ENCODE measurements around the gene BCKDHB.

BCKDHB gene

GRCh38 chr6:80151635-80152034, 45.2 kb downstream of the BCKDHB start:
- no peak for DNase-seq (ENCODE audit: low read depth)

DNA sequence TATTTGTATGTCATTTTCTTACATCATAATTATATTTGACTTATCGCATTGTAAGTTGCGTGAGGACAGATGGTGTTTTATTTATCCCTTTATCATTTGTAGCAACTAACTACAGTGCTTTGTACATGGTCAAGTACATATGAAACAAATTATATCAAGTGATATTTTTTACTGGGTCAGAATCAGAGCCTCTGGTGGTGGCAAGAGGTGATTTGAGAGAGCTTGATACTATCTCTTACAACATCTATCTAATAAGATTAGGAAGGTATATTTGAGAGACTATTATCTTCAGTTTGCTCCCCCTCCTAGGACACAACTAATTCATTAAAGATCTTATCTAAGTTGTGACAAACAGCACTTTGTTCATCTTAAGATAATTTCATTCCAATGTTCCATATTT, 47.7 kb downstream of the BCKDHB start:
- DNase-seq (ENCODE audit: low read depth): no peak

GRCh38 chr6:80156221-80156620, 49.8 kb downstream of the BCKDHB start:
- DNase-seq (ENCODE audit: low read depth): no peak

- DNase-seq (ENCODE audit: low read depth): no peak
Observed at GRCh38 chr6:80158478-80158989, 52.1 kb downstream of the BCKDHB start.

- no peak for DNase-seq (ENCODE audit: low read depth)
Observed at GRCh38 chr6:80161434-80161833, 55.0 kb downstream of the BCKDHB start.

DNA sequence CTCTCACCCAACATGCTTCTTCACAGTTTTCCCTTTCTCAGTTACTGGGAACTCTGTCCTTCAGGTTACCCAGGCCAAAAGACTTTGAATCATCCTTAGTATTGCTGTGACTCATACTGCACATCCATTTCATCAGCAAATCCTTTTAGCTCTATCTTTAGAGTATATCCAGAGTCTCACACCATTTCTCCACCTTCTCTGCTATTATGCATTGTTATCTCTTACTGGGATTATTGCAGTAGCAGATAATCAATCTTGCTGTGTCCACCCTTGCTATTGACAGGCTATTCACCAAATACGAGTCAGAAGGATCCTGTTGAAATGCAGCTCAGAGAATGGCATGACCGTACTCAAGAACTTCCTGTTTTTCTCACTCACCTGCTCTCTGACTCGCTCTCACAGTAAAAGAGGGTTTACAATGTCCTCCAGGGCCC, 57.3 kb downstream of the BCKDHB start:
- DNase-seq (ENCODE audit: low read depth): peak; percentile 69

GRCh38 chr6:80165143-80165542, 58.7 kb downstream of the BCKDHB start:
- DNase-seq (ENCODE audit: low read depth): no peak

DNA sequence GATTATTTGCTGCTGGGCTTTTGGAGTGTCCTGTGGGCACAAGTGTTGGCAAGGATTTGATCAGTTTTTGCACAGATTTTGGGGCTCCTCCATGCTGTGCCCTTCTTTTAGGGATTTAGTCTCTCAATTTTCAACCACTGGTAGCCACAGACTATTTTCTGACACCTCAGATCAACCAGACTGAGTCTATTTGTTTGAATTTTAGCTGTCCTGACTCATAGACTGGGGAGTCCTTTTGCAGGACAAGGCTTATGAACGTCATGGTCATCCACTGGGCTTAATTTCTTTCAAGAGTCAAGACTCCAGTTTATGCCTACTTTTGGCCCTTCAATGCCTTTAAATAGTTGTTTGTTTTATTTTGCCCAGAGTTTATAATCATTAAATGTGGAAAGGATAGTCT, 59.3 kb downstream of the BCKDHB start:
- no peak for DNase-seq (ENCODE audit: low read depth)

DNA sequence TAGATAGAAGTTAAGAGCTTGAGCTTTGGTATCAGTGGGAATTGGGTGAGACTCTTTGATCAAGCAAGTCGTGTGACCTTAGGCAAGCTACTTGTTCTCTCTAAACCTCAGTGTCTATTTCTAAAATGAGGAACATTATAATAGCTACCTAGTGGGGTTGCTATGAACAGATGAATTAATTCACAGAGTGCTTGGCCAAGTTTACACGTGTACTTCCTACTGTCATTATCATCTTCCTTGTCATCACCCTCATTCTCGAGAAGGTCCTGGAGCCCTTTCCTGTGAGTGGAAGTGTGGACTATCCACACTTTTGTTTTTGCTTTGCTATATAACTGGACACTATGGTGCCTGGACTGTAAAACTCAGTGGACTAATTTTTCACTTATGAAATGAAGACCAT, 64.0 kb downstream of the BCKDHB start:
- DNase-seq (ENCODE audit: low read depth): no peak

DNA sequence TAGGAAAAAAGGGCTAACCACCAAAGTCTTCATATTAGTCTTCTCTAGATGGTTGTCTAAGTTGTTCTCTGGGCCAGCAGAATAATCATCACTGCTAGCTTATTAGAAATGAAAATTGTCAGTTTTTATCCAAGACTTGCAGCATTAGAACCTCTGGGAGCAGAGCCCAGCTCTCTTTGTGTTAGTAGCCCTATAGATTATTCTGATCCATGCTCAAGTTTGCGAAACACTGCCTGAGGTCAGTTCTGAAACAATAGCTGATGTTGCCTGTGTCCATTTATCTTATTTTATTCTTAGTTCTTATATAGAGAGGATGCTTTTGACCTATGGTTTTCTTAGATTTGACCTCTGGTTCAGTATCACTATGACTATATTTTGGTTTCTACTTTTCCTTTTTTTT, 66.9 kb downstream of the BCKDHB start:
- DNase-seq (ENCODE audit: low read depth): no peak

GRCh38 chr6:80174900-80175572, 68.6 kb downstream of the BCKDHB start:
- DNase-seq (ENCODE audit: low read depth): peak; percentile 51

- no peak for DNase-seq (ENCODE audit: low read depth)
Observed at GRCh38 chr6:80179695-80180094, 73.2 kb downstream of the BCKDHB start.

DNA sequence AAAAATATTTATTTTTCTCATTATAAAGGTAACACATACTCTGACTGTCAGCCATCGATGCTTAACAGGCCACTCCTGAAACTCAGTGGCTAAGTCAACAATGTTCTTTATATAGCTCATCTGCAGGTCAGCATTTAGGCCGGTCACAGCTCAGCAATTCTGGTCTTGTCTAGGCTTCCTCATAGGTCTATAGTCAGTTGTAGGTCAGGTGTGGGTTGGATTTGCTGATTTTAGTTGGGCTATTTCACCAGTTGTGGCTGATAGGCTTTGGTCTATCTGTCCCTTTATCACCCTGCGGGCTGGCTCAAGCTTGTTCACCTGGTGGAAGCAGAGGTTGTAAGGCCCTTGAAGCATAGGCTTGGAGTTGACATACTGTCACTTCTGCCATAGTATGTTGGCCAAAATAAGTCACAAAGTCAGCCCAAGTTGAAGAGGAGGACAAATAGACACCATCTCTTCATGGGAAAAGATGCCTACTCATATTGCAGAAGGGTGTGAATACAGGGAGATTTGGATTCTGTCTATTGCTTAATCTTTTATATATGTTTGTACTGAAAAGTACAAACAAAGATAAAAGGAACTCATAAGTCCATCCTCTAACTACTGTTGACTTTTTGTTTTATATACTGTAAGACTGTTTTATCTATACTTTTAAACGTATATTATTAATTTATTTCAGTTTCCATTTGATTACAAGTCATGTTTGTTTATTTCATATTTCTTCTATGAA, 75.0 kb downstream of the BCKDHB start:
- DNase-seq (ENCODE audit: low read depth): no peak

DNA sequence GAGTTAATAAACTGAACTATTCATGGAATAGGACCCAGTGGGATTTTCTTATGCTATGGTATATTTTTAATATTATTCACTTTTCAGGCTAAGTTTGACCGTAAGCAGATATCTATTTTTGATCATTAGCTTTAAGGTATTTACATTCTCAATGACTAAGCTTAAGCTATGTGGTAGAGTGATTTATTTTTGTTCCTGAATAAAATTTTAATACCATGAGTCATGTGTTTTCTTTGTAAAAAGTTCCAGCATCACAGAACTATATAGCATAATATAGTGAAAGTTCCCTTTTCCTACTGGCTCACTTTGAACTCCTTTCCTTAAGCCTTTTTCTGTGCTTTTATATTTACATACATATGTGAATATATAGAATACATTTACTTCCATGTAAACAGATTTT, 75.8 kb downstream of the BCKDHB start:
- no peak for DNase-seq (ENCODE audit: low read depth)

DNA sequence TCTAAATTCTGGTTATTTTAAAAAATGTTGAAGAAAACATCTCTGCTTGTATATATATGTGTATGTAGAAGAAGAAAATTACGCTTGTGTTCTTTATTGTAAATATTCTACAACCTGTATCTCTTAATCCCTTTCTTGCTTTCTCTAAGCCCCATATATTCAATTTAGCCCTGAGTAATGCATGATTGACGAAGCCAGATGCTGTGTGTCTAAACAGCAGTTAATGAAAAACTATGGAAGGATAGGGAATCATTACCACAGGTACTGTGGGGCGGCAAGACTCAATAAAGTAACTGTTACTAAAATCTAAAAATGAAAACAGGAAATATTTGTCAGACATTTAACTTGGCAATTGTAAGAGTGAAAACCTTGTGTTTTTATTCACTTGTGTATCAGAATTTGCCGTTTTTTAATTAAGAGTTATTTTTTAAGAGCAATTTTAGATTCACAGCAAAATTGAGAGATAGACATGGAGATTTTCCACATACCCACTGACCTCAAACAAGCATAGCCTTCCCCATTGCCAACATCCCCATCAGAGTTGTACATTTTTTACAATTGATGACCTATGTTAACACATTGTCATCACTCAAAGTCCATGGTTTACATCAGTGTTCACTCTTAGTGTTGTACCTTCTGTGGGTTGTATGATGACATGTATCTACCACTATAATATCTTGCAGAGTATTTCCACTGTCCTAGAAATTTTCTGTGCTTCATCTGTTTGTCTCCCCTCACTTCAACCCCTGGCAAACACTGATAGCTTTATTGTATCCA, 76.7 kb downstream of the BCKDHB start:
- DNase-seq (ENCODE audit: low read depth): no peak

DNA sequence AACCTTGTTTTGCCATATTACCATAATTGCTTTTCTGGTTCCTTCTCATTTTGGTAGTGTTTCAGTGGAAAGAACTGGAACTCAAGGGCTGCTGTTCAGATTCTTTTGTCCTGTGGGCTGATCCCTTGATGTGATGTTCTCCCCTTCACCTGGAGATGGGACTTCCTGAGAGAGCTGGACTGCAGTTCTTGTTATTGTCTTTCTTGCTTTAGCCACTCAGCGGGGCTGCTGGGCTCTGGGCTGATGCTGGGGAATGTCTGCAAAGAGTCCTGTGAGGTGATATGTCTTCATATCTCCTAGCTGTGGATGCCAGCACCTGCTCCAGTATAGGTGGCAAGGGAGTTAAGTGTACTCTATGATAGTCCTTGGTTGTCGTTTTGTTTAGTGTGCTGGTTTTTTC, 79.0 kb downstream of the BCKDHB start:
- no peak for DNase-seq (ENCODE audit: low read depth)

GRCh38 chr6:80186082-80186481, 79.6 kb downstream of the BCKDHB start:
- no peak for DNase-seq (ENCODE audit: low read depth)

DNA sequence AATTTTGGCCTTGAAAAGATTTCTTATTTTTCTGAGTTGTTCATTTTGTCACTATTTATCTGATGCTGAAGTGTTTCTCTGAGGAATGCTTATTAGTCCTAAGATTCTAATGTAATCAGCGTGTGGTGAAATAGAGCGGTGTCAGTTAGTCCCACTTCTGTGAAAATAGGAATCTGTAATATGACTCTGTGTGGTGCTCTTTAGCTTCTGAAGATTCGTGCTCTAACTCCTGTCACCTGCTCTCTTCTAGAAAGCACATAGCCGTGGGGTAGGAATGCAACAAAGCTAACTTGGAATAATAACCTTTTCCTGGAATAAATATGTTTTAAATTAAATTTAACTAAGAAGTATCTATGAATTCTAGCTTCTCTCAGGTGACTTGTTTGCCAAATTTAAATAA, 90.4 kb downstream of the BCKDHB start:
- DNase-seq (ENCODE audit: low read depth): no peak

GRCh38 chr6:80197474-80197873, 91.0 kb downstream of the BCKDHB start:
- DNase-seq (ENCODE audit: low read depth): no peak

DNA sequence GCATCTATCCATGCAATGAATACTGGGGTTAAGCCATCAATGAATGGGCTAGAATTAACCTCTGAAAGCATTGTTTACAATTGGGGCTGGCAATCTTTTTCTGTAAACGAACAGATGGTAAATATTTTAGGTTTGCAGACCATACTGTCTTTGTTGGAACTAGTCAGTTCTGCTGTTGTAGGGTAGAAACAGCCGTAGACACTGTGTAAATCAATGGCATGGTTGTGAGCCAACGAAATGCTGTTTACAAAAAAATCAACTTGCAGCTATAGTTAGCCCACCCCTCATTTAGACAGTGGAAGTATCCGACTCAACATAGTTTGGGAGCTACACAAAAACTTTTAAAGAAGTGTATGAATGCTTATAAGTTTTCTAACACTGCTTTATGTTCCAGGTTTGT, 91.5 kb downstream of the BCKDHB start:
- no peak for DNase-seq (ENCODE audit: low read depth)

DNA sequence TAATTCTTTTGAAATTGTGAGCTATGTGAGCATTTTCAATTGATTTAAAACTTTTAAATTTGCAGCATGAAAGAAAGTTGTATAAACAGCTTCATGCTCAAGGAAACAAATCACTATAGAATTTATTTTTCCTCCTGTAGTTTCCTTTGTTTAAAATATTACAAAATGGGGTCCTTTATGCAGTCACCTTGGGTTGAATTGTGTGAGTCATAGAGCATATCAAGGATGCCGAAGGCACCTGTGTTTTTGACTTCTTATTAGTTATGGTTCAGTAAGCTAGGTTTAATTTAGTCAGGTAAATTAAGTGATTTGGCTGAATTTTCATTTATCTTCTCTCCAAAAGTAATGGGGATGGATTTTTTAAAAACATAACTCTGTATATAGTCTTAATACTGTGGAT, 96.8 kb downstream of the BCKDHB start:
- DNase-seq (ENCODE audit: low read depth): no peak

DNA sequence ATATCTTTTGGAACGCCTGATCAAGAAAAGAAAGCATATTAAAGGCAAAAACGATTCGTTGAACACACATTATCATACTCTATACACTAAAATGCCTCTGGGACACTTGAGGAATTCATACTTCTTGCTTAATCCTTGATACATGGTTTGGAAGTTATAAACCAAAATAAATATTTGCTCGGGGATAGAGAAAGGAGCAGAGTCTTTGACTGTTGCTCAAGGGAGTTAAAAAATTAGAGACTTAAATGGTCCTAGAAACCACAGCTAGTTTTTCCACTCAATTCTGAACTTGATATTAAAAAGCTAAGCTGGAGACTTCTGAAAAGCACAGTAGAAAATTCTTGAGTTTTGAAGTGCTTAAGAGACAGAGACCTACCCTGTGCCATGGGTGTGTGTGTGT, 98.9 kb downstream of the BCKDHB start:
- DNase-seq (ENCODE audit: low read depth): no peak

- DNase-seq (ENCODE audit: low read depth): no peak
Observed at GRCh38 chr6:80206758-80207157, 100.3 kb downstream of the BCKDHB start.
